Activated CD8-positive, alpha-beta memory T cell treated with anti-CD3 and anti-CD28 coated beads, Interleukin-2, amount 10 ng/mL, durations not matched to agents 7 days and 5 days (primary cell): Measurements from ENCODE around the gene PARP1. TPM values are rescaled to one million over a fixed set of nuclear protein-coding genes. Genes with fewer than 3 reads are reported as not detected.

Source experiments
- ATAC-seq: fragments of 150-1000 bp; cut with Tn5 transposase; one replicate; pipeline ENCODE4 v1.10.0; 2021; ENCODE audit warnings: moderate library complexity
- CTCF ChIA-PET: fragments of 350-600 bp; sonication (Branson Sonifier 250); formaldehyde crosslinking; loops from one replicate; lab custom pipeline; 2021; ENCODE audit warnings: antibody characterized with exemption; lab: Charles Lee
- DNase-seq: peaks from one replicate; pipeline ENCODE4 v3.0.0-alpha.2; 2020
- H3K27ac Mint-ChIP-seq: one replicate; pipeline ENCODE4 v1.8.0; 2021; ENCODE audit warnings: mild to moderate bottlenecking, mixed read lengths
- H3K27me3 Mint-ChIP-seq: one replicate; pipeline ENCODE4 v1.8.0; 2021; ENCODE audit warnings: mixed read lengths
- H3K36me3 Mint-ChIP-seq: one replicate; pipeline ENCODE4 v1.8.0; 2021; ENCODE audit warnings: mild to moderate bottlenecking, mixed read lengths
- H3K4me1 Mint-ChIP-seq: one replicate; pipeline ENCODE4 v1.8.0; 2021; ENCODE audit warnings: mixed read lengths
- H3K4me3 Mint-ChIP-seq: one replicate; pipeline ENCODE4 v1.8.0; 2021; ENCODE audit warnings: mild to moderate bottlenecking, moderate library complexity, mixed read lengths
- H3K9me3 Mint-ChIP-seq: one replicate; pipeline ENCODE4 v1.8.0; 2022; ENCODE audit warnings: low read depth, mixed read lengths
- total RNA-seq, 2 experiments: library from RNA; stranded (reverse); gene quantifications; one replicate each; pipeline ENCODE4 v1.2.3, GENCODE V29; 2021

Gene PARP1
- total RNA-seq, 2 experiments from 2014 or later, result 185 to 207 TPM

DNA sequence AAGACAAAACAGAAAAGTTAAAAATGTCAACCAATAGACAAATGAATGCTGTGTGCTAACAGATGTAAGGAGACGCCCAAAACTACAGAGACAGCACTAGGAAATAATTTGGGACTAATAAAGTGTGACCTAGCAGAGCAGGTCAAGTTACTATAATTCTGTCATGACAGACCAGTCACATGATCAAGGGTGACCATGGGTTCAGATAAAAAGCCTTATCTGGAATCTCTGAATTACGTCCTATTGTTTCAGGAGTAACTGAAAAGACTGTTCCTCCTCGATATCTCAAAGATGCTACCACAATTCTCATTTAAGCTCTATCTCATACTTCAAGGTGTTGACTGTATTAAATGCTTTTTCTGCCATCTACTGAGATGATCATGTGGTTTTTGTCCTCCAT lies 31.6 kb downstream of the PARP1 start:
- CTCF ChIA-PET, result no interaction called here

DNA sequence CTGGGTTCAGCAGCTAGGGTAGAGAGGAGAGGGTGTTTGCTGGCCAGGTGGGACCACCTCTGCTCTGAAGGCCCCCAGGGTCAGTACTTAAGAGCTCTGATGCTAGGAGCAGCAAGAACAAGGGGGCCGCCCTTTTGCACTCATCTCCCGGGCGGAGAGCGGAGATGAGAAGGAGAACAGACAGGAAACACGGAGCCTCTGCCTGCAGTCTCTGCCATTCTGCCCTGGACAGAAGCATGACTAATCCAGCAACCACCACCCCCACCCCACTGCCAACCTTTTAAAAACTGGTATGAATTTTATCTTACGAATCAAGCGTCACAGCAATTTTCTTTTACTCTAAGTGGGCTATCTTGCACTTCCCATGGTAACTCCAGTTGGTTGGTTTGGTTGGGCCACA lies 34.5 kb downstream of the PARP1 start:
- no peak overlapping the region for H3K27ac Mint-ChIP-seq
- H3K36me3 Mint-ChIP-seq, result peaks cover 55% of the 10 kb centered on the region
- H3K27me3 Mint-ChIP-seq, result no peaks in the 10 kb centered on the region
- H3K4me1 Mint-ChIP-seq, result no peaks in the 10 kb centered on the region
- ATAC-seq (no peak), DNase-seq (no peak)
- H3K4me3 Mint-ChIP-seq, result no peak overlapping the region
- CTCF ChIA-PET, result no interaction called here
- H3K9me3 Mint-ChIP-seq, result no peaks in the 10 kb centered on the region

More for the DNA sequence above, 31.6 kb downstream of the PARP1 start:
- no peak for ATAC-seq
- no peak overlapping the region for H3K4me3 Mint-ChIP-seq
- H3K36me3 Mint-ChIP-seq, result peaks cover 68% of the 10 kb centered on the region
- no peak for DNase-seq
- no peaks in the 10 kb centered on the region for H3K9me3 Mint-ChIP-seq
- no peaks in the 10 kb centered on the region for H3K27me3 Mint-ChIP-seq
- H3K27ac Mint-ChIP-seq, result no peak overlapping the region
- peaks cover 11% of the 10 kb centered on the region for H3K4me1 Mint-ChIP-seq

DNA sequence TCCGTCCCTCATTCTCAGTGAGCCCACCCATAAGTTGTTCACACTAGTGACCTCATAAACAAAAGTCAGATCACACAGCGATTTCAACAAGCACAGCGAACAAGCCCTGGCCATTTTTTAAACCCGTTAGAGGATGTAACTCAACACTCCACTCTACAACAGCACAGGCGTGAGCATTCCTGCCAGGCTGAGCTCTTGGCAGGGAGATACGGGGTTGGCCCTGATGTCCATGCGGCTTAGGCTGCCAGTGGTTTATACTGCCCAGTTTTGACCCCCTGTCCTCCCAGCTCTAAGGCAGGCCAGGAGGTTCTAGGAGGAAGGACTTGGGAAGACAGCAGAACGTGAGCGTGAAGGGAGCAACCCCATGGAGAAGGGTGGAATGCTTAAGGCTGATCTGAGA lies 35.0 kb downstream of the PARP1 start:
- ATAC-seq (no peak), DNase-seq (no peak)
- Mint-ChIP-seq H3K27me3 (no peaks in the 10 kb centered on the region), H3K9me3 (no peaks in the 10 kb centered on the region), H3K36me3 (peaks cover 55% of the 10 kb centered on the region), H3K4me3 (no peak overlapping the region), H3K4me1 (no peaks in the 10 kb centered on the region), H3K27ac (no peak overlapping the region)
- CTCF ChIA-PET, result no interaction called here

DNA sequence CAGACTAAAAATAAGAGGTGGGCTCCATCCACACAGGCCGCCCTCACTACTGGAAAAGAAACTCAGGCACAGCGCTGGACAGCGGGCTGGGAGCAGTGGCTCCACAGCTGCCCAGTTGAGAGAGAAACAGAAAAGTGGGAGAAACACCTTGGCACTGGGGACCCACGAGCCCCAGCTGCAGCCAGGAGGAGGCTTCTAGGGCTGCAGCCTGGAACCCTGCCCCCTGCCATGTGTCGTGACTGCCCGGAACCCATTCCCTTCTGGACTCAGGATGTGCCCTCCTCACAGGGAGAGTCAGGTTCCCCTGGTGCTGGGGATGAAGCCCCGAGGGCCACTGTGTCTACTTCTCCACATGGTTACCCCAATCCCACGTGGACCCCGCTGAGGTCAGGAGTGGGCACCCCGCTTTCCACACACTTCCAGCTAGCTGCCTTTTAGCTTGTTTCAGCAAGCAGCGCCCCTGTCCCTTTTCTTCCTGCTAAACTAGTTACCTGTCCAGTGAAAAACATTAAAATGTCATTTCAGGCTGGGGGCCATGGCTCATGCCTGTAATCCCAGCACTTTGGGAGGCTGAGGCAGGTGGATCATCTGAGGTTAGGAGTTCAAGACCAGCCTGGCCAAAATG lies 35.9 kb downstream of the PARP1 start:
- DNase-seq (no peak), ATAC-seq (no peak)
- H3K9me3 Mint-ChIP-seq, result no peaks in the 10 kb centered on the region
- H3K4me1 Mint-ChIP-seq, result no peaks in the 10 kb centered on the region
- H3K4me3 Mint-ChIP-seq, result no peak overlapping the region
- CTCF ChIA-PET, result no interaction called here
- peaks cover 56% of the 10 kb centered on the region for H3K36me3 Mint-ChIP-seq
- H3K27ac Mint-ChIP-seq, result no peak overlapping the region
- no peaks in the 10 kb centered on the region for H3K27me3 Mint-ChIP-seq

DNA sequence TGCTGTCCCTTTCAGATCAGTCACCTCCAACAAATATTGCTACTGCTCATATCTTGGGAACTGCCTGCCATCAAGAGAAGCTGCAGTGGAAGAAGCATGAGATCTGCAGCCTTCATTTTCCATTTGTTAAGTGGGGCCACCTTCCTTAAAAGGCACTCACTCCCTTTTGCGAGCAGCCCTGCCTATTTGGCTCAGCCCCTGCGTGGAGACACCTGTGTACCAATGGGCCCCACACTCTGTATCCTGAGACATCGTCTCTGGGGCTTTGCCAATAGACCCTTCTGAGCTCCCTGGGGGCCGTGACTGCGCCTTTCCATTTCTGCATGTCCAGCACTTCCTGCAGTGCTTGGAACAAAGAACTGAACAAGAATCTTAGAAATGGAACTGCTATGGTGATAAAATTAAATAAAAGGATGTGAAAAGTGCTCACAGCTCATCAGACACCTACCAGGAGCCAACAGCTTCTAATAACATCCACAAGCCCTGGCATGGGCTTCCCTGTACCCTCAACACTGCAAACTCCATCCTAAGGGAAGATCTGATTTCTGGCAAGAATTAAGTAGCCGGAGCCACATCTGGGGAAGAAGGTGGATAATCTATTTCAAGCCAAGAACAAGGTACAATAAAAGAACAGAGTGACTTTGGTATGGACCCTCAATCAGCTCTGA lies 36.7 kb downstream of the PARP1 start:
- H3K4me1 Mint-ChIP-seq, result no peaks in the 10 kb centered on the region
- DNase-seq, result no peak
- no peak overlapping the region for H3K4me3 Mint-ChIP-seq
- peaks cover 54% of the 10 kb centered on the region for H3K36me3 Mint-ChIP-seq
- CTCF ChIA-PET, result no interaction called here
- no peaks in the 10 kb centered on the region for H3K9me3 Mint-ChIP-seq
- H3K27ac Mint-ChIP-seq, result no peak overlapping the region
- no peaks in the 10 kb centered on the region for H3K27me3 Mint-ChIP-seq
- no peak for ATAC-seq

DNA sequence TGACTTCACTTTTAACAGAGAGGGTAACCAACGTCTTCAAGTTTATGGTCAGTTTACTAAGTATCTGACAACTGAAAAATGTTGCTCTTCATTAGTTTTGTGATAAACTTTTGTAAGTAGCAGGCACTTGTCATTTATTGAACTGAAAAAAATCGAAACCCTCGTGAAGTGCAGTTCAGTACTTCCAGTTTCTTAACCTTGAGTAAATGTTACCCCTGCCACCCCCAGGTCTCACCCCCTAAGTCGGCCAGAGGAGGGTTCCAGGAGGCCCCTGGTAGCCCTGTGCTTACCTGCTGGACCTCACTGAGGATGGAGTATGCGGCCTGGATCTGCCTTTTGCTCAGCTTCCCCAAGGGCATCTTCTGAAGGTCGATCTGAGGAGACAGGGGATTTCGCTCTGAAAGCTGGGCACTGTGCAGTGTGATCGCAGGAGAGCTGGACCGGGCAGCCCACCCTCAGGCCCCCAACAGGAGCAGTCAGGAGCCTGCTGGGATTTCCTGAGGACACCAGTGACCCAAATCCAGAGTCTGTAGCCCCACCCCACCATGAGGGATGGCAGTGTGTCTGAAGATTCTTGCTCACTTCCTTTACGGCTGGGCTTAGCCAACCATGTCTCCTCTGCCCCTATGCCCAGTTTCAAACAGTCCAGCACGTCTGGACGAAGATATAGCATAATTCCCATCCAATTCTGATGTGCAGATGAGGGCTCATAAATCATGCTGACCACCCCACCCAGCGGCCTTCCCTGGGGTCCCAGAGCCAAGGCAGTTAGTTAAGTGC lies 37.6 kb downstream of the PARP1 start:
- Mint-ChIP-seq H3K36me3 (peaks cover 59% of the 10 kb centered on the region), H3K27me3 (no peaks in the 10 kb centered on the region)

DNA sequence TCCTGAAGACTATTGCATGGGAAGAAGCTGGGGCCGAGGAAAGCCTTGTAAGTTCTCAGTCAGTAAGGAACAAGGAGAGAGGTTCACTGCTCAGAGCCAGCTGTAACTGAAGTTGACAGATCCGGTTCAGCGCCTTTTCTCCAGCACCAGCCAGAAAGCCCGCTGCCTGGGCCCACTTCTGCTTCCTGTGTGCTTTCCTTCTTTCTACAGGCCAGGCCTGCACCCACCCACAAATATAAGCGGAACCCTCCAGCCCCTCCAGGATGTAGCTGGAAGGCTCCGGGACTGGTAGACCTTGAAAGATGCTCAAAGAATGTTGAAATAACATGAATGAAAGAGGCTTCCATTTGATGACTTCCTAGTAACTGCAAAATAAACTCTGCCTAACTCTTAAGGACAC lies 38.8 kb downstream of the PARP1 start:
- Mint-ChIP-seq H3K36me3 (peaks cover 57% of the 10 kb centered on the region), H3K9me3 (no peaks in the 10 kb centered on the region), H3K4me1 (no peaks in the 10 kb centered on the region), H3K4me3 (no peak overlapping the region), H3K27ac (no peak overlapping the region), H3K27me3 (no peaks in the 10 kb centered on the region)
- DNase-seq (no peak), ATAC-seq (no peak)
- CTCF ChIA-PET, result interaction anchor here (1.5 kb wide), 1 partner anchor 39 kb away, joined by 4 read pairs; the partner anchor contains the start of gene PARP1

More for the DNA sequence above, 37.6 kb downstream of the PARP1 start:
- Mint-ChIP-seq H3K4me3 (no peak overlapping the region), H3K27ac (no peak overlapping the region), H3K4me1 (no peaks in the 10 kb centered on the region), H3K9me3 (no peaks in the 10 kb centered on the region)
- no peak for DNase-seq
- ATAC-seq, result no peak
- CTCF ChIA-PET, result no interaction called here

DNA sequence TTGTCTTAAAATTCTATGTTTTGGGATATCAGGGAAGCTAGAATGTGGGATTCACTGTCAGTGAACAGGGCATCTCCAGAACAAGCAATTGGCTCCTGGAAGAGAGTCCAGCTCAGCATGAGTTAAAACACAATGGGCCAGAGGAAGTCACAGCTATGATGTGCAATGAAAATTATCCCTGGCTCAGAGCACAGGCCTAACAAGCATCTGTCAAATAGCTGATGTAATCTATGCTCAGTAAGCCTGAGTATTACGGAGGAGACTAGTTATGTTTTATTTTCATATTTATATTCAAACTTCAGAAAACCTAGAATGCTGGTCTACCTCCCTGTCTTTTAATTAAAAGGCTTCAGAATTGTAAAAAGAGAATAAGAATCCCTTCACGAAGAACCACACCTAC lies 41.6 kb downstream of the PARP1 start:
- Mint-ChIP-seq H3K4me3 (no peak overlapping the region), H3K27ac (no peak overlapping the region), H3K27me3 (no peaks in the 10 kb centered on the region), H3K9me3 (no peaks in the 10 kb centered on the region), H3K36me3 (peaks cover 61% of the 10 kb centered on the region), H3K4me1 (no peaks in the 10 kb centered on the region)
- ATAC-seq (no peak), DNase-seq (no peak)
- CTCF ChIA-PET, result no interaction called here

DNA sequence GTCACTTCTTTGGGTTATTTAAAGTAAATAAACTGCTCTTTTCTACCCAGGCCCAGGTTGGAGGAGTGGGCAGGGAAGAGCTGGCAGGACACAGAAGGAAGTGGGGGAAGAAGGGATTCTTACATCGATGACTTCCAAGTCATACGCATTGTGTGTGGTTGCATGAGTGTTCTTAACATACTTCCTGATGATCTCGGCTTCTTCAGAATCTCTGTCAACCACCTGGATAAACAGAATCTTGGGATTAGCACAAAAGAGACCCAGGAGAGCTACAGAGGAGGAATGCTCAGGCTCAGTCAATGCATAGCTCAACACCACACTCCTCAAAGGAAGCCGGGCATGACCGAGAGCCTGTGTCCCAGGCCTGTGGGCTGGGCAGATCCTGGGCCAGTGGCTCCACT lies 42.1 kb downstream of the PARP1 start:
- DNase-seq, result no peak
- H3K9me3 Mint-ChIP-seq, result no peaks in the 10 kb centered on the region
- ATAC-seq, result no peak
- H3K4me3 Mint-ChIP-seq, result no peak overlapping the region
- CTCF ChIA-PET, result no interaction called here
- peaks cover 64% of the 10 kb centered on the region for H3K36me3 Mint-ChIP-seq
- H3K27ac Mint-ChIP-seq, result no peak overlapping the region
- no peaks in the 10 kb centered on the region for H3K27me3 Mint-ChIP-seq
- no peaks in the 10 kb centered on the region for H3K4me1 Mint-ChIP-seq

DNA sequence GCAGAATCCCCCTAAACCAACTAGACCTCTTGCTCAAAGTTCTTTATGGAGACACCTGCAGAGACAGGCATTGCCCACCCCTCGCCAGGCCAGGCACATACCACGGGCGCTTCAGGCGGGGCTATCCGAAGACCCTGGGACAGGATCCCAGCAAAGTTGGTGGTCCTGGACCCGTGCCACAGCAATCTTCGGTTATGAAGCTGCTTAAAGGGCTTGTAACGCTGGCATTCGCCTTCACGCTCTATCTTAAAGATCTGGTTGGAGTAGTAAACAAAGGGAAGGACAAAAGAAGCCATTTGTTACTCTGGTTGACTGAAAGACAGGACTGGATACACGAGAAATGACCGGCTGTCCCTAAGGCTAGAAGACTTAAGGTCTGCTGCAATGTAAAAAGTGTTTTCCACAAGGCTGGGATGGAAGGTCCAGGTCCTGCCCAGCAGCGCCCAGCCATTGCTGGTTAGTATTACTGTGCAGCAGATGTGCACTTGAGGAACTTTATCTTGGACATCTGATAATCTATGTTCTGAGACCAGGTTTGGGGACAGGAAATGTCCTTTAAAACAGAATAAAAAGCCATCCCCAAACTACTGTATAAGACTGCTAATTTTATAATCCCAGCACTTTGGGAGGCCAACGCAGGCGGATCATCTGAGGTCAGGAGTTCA lies 42.9 kb downstream of the PARP1 start:
- no peaks in the 10 kb centered on the region for H3K27me3 Mint-ChIP-seq
- H3K27ac Mint-ChIP-seq, result no peak overlapping the region
- no peaks in the 10 kb centered on the region for H3K4me1 Mint-ChIP-seq
- CTCF ChIA-PET, result interaction anchor here (1.2 kb wide), 1 partner anchor 43 kb away, joined by 4 read pairs; the partner anchor contains the start of gene PARP1
- ATAC-seq (no peak), DNase-seq (no peak)
- H3K9me3 Mint-ChIP-seq, result no peaks in the 10 kb centered on the region
- H3K36me3 Mint-ChIP-seq, result peaks cover 68% of the 10 kb centered on the region
- H3K4me3 Mint-ChIP-seq, result no peak overlapping the region

DNA sequence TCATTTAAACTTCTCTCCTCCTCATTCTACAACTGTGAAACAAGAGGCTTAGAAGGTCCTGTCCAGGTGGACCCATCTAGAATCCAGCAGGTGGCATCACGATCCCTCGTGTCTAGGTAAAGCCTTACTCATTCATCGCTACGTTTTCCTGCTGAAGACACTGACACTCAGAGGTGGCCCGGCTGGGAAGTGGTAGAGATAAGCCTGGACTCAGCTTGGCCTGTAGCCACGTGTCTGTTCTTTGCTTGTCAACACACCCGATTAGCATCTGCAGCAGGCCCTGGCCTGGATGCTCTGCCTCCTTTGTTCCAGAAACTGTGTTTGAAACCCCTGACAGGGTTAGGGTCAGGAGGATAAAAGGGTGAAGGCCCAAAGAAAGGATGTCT lies 43.4 kb downstream of the PARP1 start:
- Mint-ChIP-seq H3K27me3 (no peaks in the 10 kb centered on the region), H3K4me1 (no peaks in the 10 kb centered on the region), H3K36me3 (peaks cover 69% of the 10 kb centered on the region), H3K4me3 (no peak overlapping the region), H3K27ac (no peak overlapping the region), H3K9me3 (no peaks in the 10 kb centered on the region)
- DNase-seq (no peak), ATAC-seq (no peak)
- CTCF ChIA-PET, result interaction anchor here (1.2 kb wide), 1 partner anchor 43 kb away, joined by 4 read pairs; the partner anchor contains the start of gene PARP1

DNA sequence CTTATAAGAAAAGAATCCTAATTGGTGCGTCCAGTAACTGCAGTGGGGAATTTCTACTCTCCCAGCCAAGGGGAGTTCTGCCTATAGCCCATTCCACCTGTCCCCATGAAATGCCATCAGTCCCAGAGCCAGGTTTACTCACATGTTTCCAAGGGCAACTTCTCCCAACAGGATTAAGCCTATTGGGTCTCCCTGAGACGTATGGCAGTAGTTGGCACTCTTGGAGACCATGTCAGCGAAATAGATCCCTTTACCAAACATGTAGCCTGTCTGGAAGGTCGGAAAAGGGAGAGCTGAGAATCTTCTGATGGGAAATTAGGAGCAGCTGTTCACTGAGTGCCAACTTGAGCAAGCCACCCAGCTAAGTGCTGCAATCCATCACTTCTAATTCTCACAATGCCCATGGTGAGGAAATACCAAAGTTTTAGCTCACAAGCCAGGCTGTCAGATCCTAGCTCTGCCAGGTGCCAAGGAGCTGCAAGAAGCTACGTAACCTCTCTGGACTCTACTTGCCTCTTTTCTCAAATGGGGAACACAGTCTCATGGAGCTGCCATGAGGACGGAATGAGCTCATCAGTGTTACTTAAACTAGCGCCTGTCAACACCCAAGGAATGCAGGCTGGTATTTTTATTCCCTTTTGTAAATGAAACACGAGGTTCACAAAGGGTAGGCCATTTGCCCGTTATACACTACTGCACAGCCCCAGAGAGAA lies 43.9 kb downstream of the PARP1 start:
- Mint-ChIP-seq H3K36me3 (peaks cover 71% of the 10 kb centered on the region), H3K9me3 (no peaks in the 10 kb centered on the region), H3K4me1 (no peaks in the 10 kb centered on the region), H3K4me3 (no peak overlapping the region), H3K27ac (no peak overlapping the region), H3K27me3 (no peaks in the 10 kb centered on the region)
- ATAC-seq, result no peak
- CTCF ChIA-PET, result interaction anchor here (1.2 to 1.3 kb wide), 2 partner anchors 31 to 44 kb away, joined by 4 to 5 read pairs; partner anchors contain the start of gene PARP1
- DNase-seq, result no peak
